CD4-positive, alpha-beta T cell treated with Interleukin-15 for 4 hours (primary cell): ENCODE data around the gene SUMF2.
"Not testable (repeated sequence)": the region's sequence is repeated elsewhere in the genome, so short reads cannot be mapped to it uniquely, and the experiment has no call there.

ENCODE experiments used
- DNase-seq: peaks from one replicate; pipeline ENCODE4 v3.0.0-alpha.2; 2020; ENCODE audit warnings: low spot score

SUMF2 gene

DNA sequence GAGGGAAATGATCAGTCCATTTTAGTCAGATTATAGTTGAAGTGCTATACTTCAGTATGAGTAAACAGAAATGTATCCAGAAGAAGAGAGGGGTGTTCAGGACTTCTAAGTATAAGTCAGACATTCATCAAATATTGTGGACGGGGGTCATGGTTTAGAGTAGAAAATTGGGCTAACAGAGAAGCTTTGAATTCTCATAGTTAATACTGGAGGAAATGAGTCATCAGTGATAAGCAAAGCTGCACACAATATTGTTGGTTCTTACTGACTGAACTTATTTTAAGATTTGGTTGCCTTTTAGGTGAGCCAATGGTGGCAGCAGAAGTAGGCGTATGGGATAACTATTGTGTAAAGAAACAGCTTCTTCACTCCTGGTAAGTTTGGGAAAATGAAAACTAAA, 1.7 kb upstream of the SUMF2 start:
- DNase-seq: peak; percentile 16

DNA sequence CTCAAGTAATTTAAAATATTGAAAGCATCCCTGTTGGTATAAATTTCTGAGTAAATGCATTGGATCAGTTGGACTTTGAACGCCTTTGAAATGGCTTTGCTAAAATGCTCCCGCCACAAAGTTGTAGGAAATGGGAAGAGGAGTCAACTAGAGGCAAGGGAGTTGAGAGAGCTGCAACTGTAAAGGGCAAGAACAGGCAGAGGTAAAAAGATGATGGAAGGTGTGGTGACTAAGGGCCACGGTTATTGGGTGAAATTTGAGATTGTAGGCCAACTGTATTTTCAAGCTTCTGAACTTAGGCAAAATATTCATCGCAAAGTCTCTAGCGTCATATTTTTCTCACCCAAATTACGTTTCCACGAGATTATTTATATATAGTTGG, 595 bp upstream of the SUMF2 start:
- no peak for DNase-seq

DNA sequence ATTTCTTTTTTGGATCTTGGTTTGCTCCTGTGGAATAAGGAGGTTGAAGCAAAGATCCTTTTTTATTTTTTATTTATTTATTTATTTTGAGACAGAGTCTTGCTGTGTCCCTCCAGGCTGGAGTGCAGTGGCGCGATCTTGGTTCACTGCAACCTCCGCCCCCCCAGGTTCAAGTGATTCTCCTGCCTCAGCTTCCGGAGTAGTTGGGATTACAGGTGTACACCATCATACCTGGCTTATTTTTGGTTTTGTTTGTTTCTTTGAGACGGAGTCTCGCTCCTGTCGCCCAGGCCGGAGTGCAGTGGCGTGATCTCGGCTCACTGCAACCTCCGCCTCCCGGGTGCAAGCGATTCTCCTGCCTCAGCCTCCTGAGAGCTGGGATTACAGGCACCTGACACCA, 2.3 kb downstream of the SUMF2 start:
- DNase-seq: not testable (repeated sequence)

- DNase-seq: peak; percentile 75
These were observed 10.3 kb downstream of the SUMF2 start for GRCh38 chr7:56074371-56074791.

GRCh38 chr7:56077681-56078080, 13.6 kb downstream of the SUMF2 start:
- no peak for DNase-seq

DNA sequence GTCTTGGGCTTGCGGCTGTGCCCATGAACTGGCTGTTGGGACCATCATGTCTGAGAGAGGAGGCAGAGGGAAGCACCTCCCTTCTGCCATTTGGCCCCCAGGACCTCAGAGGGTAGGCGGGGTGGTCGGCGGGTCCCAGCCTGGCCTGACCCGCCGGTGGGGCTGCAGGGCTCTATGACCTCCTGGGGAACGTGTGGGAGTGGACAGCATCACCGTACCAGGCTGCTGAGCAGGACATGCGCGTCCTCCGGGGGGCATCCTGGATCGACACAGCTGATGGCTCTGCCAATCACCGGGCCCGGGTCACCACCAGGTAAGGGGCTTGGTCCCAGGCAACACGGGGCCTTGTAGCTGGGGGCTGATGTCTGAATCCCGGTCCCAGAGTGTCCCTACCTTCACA, 14.1 kb downstream of the SUMF2 start:
- no peak for DNase-seq

GRCh38 chr7:56079450-56080185, 15.5 kb downstream of the SUMF2 start:
- DNase-seq: no peak

- not testable (repeated sequence) for DNase-seq
These were observed 16.8 kb downstream of the SUMF2 start for GRCh38 chr7:56080726-56081435.

DNA sequence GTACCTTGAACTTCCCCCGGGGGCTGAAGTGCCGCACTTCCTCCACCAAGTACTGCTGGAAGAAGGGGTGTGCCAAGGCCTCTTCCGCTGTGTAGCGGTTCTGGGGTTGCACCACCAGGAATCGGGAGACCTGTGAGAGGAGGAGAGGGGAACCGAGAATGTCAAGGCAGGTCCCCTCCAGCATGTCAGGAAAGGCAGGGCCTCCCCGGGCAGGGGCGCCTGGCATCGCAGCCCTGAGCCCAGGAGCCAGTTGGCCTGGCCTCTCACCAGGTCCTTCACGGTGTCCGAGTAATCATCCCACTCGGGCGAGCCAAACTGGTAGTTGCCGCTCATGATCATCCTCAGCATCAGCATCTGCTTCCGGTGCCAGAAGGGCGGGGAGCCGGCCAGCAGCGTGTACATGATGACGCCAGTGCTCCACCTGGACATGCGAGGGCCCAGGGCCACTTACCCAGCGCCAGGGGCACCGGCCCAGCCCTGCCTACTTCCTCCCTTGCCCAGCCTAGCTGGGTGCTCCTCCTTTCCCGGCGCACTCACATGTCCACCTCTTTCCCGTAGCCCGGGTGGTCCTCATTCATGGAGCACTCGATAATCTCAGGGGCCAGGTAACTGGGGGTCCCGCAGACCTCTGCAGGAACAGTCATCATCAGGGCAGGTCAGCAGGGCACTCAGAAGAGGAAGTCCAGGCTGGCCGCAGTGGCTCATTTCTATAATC, 17.7 kb downstream of the SUMF2 start:
- DNase-seq: no peak

GRCh38 chr7:56083150-56083785, 19.2 kb downstream of the SUMF2 start:
- no peak for DNase-seq

GRCh38 chr7:56086761-56087160, 22.7 kb downstream of the SUMF2 start:
- no peak for DNase-seq

GRCh38 chr7:56087445-56087844, 23.4 kb downstream of the SUMF2 start:
- DNase-seq: no peak

GRCh38 chr7:56091591-56091990, 27.5 kb downstream of the SUMF2 start:
- DNase-seq: no peak

DNA sequence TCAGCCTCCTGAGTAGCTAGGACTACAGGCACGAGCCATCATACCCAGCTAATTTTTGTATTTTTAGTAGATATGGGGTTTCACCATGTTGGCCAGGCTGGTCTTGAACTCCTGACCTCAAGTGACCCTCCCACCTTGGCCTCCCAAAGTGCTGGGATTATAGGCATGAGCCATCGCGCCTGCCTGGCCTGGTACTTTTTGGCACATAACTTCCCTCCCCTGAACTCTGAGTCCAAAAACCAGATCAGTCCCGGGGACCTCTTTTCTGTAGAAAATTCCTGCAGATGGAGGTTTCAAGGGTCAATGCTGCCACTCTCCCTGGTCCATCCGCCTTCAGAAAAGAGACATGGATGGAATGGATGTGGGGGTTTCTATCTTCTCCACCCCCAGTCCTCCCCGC, 28.3 kb downstream of the SUMF2 start:
- DNase-seq: not testable (repeated sequence)

DNA sequence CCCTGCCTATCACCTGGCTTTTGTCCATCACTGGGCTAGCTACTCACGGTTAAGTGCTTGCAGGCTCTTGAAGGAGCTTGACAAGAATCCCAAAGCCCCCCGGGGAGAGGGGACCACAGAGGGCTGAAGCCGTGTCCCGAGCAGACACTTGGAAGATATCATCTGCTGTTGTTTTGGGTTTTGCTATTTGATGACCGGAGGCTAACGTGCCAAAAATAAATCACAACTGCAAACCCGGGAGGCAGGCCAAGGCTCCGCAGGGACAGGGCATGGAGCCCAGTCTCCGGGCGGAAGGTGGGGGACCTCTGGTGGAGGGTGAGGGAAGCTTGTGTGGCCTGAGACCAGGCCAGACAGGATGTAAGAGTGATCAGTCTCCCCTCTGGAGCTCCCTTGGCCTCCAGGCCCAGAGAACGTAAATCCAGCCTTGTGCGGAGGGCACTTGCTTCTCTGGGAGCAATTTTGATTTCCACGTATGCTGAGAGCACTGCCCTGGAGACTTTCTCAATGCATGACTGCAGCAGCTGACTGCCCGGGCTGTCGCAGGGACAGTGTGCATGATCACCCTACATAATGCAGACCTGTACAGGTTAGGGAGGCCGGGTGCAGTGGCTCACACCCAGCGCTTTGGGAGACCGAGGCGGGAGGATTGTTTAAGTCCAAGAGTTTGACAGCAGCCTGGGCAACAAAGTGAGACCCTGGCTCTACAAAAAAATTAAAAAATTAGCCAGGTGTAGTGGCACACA, 28.9 kb downstream of the SUMF2 start, which contains the start of gene PHKG1:
PHKG1 (minus strand) TSS at position 164 of the 743 bp plus-strand sequence. CDS start 4,011 bp downstream, outside the sequence.
- DNase-seq: no peak

- DNase-seq: no peak
These were observed 33.6 kb downstream of the SUMF2 start for GRCh38 chr7:56097700-56098099.

- DNase-seq: not testable (repeated sequence)
These were observed 34.3 kb downstream of the SUMF2 start for GRCh38 chr7:56098187-56099008.

GRCh38 chr7:56099653-56100052, 35.6 kb downstream of the SUMF2 start:
- DNase-seq: no peak

DNA sequence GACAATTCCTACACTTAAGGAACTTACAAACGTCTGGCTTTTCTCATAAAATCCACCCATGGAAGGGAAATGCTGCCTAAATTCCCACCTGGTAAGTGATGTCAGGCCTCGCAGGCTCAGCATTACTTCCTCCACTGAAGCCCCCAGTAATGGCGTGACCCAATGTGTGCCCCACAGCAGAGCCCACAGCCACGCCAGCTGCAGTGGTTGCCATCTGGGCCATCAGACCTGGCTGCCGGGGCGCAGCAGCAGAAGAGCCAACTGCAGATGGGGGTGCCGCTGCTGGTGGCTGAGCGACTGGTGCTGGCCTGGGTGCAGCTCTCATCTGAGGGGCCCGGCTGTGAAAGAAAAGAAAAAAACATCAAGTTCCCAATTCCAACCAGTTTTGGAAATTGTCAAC, 40.1 kb downstream of the SUMF2 start:
- not testable (repeated sequence) for DNase-seq

- DNase-seq: peak; percentile 16
These were observed 41.4 kb downstream of the SUMF2 start for GRCh38 chr7:56105508-56105907.
